WI38 (cell line): ENCODE results near the gene TMEM163.
"Not testable (repeated sequence)": the region's sequence is repeated elsewhere in the genome, so short reads cannot be mapped to it uniquely, and the experiment has no call there.

Experiments used
- H3K4me3 ChIP-seq: 2 replicates; pipeline ENCODE4 v1.5.1; 2011; ENCODE audit warnings: low read depth, mild to moderate bottlenecking, control low read depth, low read length
- TF ChIP-seq, protein P1 (sequence below): IDR thresholded peaks from 2 replicates; pipeline ENCODE4 v1.5.1; 2012; ENCODE audit warnings: low read depth, mild to moderate bottlenecking, control low read depth, low read length

Gene TMEM163

DNA sequence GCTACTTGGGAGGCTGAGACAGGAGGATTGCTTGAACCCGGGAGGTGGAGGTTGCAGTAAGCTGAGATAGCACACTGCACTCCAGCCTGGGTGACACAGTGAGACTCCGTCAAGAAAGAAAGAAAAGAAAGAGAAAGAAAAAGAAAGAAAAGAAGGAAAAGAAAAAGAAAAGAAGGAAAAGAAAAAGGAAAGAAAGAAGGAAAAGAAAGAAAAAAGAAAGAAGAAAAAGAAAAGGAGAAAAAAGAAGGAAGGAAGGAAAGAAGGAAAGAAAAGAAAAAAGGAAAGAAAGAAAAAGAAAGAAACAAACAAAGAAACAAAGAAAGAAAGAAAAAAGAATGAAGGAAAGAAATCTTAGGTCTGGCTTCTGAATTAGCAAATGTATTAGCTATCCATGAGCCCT, 150.4 kb downstream of the TMEM163 start:
- H3K4me3 ChIP-seq, result no peak overlapping the region
- TF ChIP-seq, protein P1, sequence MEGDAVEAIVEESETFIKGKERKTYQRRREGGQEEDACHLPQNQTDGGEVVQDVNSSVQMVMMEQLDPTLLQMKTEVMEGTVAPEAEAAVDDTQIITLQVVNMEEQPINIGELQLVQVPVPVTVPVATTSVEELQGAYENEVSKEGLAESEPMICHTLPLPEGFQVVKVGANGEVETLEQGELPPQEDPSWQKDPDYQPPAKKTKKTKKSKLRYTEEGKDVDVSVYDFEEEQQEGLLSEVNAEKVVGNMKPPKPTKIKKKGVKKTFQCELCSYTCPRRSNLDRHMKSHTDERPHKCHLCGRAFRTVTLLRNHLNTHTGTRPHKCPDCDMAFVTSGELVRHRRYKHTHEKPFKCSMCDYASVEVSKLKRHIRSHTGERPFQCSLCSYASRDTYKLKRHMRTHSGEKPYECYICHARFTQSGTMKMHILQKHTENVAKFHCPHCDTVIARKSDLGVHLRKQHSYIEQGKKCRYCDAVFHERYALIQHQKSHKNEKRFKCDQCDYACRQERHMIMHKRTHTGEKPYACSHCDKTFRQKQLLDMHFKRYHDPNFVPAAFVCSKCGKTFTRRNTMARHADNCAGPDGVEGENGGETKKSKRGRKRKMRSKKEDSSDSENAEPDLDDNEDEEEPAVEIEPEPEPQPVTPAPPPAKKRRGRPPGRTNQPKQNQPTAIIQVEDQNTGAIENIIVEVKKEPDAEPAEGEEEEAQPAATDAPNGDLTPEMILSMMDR, result no peak

DNA sequence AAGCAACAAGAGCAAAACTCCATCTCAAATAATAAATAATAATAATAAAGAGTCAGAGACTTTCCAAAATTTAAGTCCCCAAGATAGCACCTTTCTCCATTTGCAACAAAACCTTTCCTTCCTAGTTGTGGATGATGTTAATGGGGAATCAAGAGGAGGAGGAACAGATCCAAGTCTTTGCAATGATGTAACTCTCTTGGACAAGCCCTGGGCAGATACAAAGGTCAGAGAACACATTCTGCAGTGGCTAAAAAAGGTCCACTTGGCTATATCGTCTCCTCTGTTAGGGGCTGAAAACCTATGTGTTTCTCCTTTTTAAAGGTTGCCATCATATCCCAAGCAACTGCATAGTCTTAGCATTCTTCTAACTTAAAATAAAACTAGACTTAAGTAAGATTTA, 151.1 kb downstream of the TMEM163 start:
- TF ChIP-seq, protein P1, result no peak
- no peak overlapping the region for H3K4me3 ChIP-seq

GRCh38 chr2:134564955-134565354, 153.8 kb downstream of the TMEM163 start:
- H3K4me3 ChIP-seq, result not testable (repeated sequence)

DNA sequence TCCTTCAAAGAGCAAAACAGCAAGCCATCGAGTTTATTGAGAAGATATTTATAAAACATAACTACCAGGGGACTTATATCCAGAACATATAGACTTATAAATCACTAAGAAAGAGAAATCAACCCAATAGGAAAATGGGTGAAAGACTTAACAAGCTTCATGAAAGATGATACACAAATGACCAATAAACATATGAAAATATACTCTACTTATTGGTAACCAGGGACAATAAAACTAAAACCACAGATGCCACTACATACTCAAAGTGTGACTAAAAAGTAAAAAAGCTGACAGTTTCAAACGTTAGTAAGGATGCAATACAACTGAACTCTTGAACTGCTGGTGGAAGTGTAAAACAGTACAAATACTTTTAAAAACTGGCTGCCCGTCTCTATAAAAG, 154.3 kb downstream of the TMEM163 start:
- H3K4me3 ChIP-seq, result no peak overlapping the region
- TF ChIP-seq, protein P1, result no peak

DNA sequence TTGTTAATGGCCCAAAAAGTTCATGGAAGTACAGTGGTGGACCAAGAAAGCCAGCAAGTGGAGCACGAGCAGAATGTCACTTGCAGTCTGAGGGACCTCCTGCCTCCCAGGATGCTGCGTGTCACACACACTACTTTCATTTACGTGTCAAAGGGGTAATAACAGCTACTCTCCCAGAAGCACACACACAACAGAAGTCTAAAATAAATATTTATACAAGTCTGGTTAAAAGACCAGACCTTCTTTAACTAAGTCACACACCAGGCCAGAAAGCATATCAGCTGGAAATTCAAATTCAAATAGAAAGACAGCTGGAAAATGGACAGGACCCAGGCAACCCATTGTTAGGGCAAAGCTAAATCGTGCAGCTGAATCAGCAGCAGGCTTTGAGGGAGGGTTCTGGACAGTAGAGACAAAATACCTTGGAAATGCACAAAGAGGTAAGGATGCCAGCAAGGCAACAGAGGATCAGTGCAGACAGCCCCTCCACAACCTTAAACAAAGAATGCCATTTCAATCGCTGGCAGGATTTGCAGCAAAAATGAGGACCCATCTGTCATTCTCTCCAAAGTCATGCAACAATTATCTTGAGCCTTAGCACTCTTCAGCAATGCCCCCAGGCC, 160.5 kb downstream of the TMEM163 start:
- no peak overlapping the region for H3K4me3 ChIP-seq
- TF ChIP-seq, protein P1, result no peak

DNA sequence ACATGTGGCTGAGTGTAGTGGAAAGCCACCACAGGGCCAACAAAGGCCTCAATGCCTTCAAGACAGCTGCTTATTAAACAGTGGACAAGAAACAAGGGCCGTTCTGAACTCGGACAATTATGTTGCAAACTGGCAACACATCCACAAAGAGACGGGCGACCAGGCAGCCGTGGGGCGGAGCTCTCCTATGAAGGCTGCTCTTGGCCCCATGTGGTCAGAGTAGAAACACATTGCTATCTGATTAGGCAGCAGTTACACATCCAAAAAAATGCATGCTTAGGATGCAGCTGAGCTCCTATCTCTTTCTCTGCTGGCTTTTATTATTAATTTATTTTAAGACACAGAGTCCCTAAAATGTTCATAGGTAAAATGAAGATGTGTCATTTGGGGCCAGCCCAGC, 163.4 kb downstream of the TMEM163 start:
- H3K4me3 ChIP-seq, result no peak overlapping the region
- TF ChIP-seq, protein P1, result no peak

GRCh38 chr2:134553657-134554056, 165.1 kb downstream of the TMEM163 start:
- TF ChIP-seq, protein P1, result no peak

GRCh38 chr2:134550566-134551164, 168.1 kb downstream of the TMEM163 start:
- no peak overlapping the region for H3K4me3 ChIP-seq
- TF ChIP-seq, protein P1, result no peak

More at GRCh38 chr2:134553657-134554056, 165.1 kb downstream of the TMEM163 start:
- H3K4me3 ChIP-seq, result no peak overlapping the region
